RWPE2 (cell line): ENCODE data around the gene JAK2.

Source experiments
- ATAC-seq: fragments of 200-7000 bp; cut with Tn5 transposase; 3 replicates; pipeline ENCODE4 v1.9.1; 2021; ENCODE audit warnings: low read depth
- DNase-seq: peaks from one replicate; pipeline ENCODE4 v3.0.0-alpha.2; 2020; ENCODE audit warnings: low spot score
- H3K27ac ChIP-seq: fragments of 450-650 bp; 2 replicates; pipeline ENCODE4 v1.5.1; 2017; ENCODE audit warnings: mild to moderate bottlenecking; ENCODE audit not compliant: poor library complexity, severe bottlenecking
- H3K27me3 ChIP-seq: fragments of 250-450 bp; sonication (Bioruptor Pico); 2 replicates; pipeline ENCODE4 v1.5.1; 2021; ENCODE audit warnings: mild to moderate bottlenecking, moderate library complexity; ENCODE audit not compliant: insufficient read depth, poor library complexity, severe bottlenecking
- H3K36me3 ChIP-seq: fragments of 250-450 bp; sonication (Bioruptor Pico); 2 replicates; pipeline ENCODE4 v1.5.1; 2020; ENCODE audit warnings: low read depth, mild to moderate bottlenecking, moderate library complexity
- H3K4me1 ChIP-seq: fragments of 250-450 bp; sonication (Bioruptor Pico); 2 replicates; pipeline ENCODE4 v1.5.1; 2021; ENCODE audit warnings: mild to moderate bottlenecking, moderate library complexity; ENCODE audit not compliant: insufficient read depth, poor library complexity, severe bottlenecking
- H3K4me3 ChIP-seq: fragments of 250-450 bp; sonication (Bioruptor Pico); 2 replicates; pipeline ENCODE4 v1.5.1; 2021; ENCODE audit warnings: mild to moderate bottlenecking, moderate library complexity; ENCODE audit not compliant: severe bottlenecking
- H3K9me3 ChIP-seq: fragments of 250-450 bp; sonication (Bioruptor Pico); 2 replicates; pipeline ENCODE4 v1.5.1; 2021; ENCODE audit warnings: mild to moderate bottlenecking, moderate library complexity; ENCODE audit not compliant: severe bottlenecking
- TF ChIP-seq, protein P1 (sequence below): fragments of 450-650 bp; IDR thresholded peaks from one replicate; pipeline ENCODE4 v1.5.1; 2017; ENCODE audit warnings: mild to moderate bottlenecking, moderate library complexity; ENCODE audit not compliant: poor library complexity, severe bottlenecking

JAK2 gene

DNA sequence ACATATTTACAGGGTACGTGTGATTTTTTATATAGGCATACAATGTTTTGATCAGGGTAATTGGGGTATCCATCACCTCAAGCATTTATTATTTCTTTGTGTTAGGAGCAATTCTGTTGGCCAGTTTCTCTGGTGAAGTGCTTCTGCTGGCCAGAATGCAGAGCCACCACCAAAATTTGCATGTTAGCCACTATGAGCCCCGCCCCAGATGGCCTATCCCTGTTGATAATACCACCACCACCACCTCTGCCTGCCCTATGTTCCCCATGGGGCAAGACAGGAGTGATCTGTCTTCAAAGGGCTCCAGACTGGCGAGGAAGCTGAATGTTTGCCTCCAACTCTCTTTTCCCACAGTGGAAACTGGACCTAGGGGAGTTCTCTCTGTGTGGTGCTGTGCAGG lies 26.0 kb upstream of the JAK2 start:
- ATAC-seq (no peak), DNase-seq (no peak)
- Histone ChIP-seq H3K4me1 (peaks cover 13% of the 10 kb centered on the region), H3K36me3 (no peaks in the 10 kb centered on the region), H3K9me3 (no peaks in the 10 kb centered on the region), H3K27me3 (no peaks in the 10 kb centered on the region), H3K27ac (no peak overlapping the region), H3K4me3 (no peak overlapping the region)
- TF ChIP-seq, protein P1, sequence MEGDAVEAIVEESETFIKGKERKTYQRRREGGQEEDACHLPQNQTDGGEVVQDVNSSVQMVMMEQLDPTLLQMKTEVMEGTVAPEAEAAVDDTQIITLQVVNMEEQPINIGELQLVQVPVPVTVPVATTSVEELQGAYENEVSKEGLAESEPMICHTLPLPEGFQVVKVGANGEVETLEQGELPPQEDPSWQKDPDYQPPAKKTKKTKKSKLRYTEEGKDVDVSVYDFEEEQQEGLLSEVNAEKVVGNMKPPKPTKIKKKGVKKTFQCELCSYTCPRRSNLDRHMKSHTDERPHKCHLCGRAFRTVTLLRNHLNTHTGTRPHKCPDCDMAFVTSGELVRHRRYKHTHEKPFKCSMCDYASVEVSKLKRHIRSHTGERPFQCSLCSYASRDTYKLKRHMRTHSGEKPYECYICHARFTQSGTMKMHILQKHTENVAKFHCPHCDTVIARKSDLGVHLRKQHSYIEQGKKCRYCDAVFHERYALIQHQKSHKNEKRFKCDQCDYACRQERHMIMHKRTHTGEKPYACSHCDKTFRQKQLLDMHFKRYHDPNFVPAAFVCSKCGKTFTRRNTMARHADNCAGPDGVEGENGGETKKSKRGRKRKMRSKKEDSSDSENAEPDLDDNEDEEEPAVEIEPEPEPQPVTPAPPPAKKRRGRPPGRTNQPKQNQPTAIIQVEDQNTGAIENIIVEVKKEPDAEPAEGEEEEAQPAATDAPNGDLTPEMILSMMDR, result no peak

DNA sequence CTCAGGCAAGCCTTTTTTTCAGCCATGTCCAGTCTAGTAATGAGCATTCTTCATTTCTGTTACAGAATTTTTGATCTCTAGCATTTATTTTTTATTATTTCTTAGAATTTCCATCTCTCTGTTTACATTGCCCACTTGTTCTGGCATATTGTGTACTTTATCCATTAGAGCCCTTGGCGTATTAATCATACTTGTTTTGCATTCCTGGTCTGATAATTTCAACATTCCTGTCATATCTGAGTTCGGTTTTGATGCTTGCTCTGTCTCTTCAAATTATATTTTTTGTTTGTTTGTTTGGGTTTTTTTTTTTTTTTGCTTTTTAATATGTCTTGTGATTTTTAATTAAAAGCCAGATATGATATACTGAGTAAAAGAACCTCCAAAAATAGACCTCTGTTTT lies 23.0 kb upstream of the JAK2 start:
- no peaks in the 10 kb centered on the region for H3K9me3 ChIP-seq
- H3K4me1 ChIP-seq, result no peaks in the 10 kb centered on the region
- TF ChIP-seq, protein P1, result no peak
- ATAC-seq, result no peak
- no peak for DNase-seq
- no peak overlapping the region for H3K27ac ChIP-seq
- H3K36me3 ChIP-seq, result no peaks in the 10 kb centered on the region
- H3K27me3 ChIP-seq, result no peaks in the 10 kb centered on the region
- no peak overlapping the region for H3K4me3 ChIP-seq

DNA sequence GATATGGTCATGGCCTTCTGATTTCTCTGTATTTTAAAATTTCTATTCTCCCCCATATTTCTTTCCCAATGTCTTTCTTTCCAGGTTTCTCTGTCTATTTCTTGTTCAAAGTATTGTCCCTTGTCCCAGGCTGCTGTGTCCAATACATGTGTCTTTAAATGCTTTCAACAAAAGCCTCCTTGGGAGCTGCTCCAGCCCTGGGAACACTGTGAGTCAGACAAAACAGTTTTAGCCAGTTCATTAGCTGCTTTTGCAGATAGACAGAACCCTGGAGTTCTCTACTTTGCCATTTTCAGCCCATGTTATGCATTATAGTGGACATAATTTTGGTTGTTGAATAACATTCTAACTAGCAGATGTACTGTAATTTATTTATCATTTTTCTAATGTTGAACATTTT lies 20.5 kb upstream of the JAK2 start:
- Histone ChIP-seq H3K27me3 (no peaks in the 10 kb centered on the region), H3K27ac (no peak overlapping the region), H3K4me1 (no peaks in the 10 kb centered on the region), H3K36me3 (no peaks in the 10 kb centered on the region), H3K4me3 (no peak overlapping the region), H3K9me3 (no peaks in the 10 kb centered on the region)
- DNase-seq (no peak), ATAC-seq (no peak)
- TF ChIP-seq, protein P1, result no peak

DNA sequence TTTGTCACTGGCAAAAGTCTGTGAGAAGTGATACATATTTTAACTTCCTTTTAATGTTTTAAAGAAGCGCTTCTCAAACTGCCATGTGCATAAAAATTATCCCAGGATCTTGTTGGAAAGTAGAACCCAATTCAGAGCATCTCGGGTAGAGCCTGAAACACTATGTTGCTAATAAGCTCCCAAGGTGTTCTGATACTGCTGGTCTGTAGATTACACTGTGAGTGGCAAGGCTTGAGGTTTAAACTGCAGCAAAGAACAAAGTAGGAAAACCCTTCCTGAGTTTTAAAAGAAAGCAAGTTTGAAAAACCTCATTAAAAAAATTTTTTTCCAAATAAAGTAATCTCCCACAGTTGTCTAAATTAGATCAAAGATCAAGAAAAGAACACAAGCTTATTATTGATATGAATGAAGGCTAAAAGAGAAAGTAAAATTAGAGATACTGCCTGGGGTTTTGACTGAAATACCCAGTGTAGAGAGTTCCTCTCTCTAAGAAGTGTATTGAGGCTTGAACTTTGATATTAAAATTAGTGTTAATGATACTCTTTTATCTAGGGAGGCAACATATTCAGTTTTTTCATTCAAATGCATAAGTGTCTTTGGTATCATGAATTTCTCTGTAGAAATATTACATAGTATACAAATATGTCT lies 19.8 kb upstream of the JAK2 start:
- Histone ChIP-seq H3K4me1 (no peaks in the 10 kb centered on the region), H3K27me3 (no peaks in the 10 kb centered on the region), H3K36me3 (no peaks in the 10 kb centered on the region), H3K9me3 (no peaks in the 10 kb centered on the region), H3K27ac (no peak overlapping the region), H3K4me3 (no peak overlapping the region)
- TF ChIP-seq, protein P1, result no peak
- no peak for ATAC-seq
- DNase-seq, result no peak

DNA sequence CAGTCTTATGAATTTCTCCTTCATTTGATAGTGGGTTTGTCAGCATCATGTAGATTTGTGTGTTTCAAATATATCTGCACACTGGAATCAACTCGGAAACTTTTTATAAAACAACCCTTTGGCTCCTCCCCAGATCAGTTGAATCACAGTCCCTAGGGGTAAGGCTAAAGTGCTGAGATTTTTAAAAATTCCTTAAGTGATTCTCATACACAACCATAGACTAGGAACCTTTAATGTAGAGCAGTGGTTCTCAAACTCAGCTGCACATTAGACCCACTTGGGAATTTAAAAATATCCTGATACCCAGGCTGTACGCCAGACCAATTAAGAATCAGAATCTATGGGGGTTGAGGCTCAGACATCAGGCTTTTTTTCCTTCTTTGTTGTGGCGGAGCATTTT lies 17.5 kb upstream of the JAK2 start:
- Histone ChIP-seq H3K36me3 (no peaks in the 10 kb centered on the region), H3K27me3 (no peaks in the 10 kb centered on the region), H3K4me3 (no peak overlapping the region), H3K4me1 (no peaks in the 10 kb centered on the region), H3K27ac (no peak overlapping the region), H3K9me3 (no peaks in the 10 kb centered on the region)
- TF ChIP-seq, protein P1, result no peak
- DNase-seq (no peak), ATAC-seq (no peak)
